Thyroid gland (tissue), 4 donors: ENCODE data around the gene TPSG1. TPM values are rescaled to one million over a fixed set of nuclear protein-coding genes. Genes with fewer than 3 reads are reported as not detected.
"Not testable (repeated sequence)": the region's sequence is repeated elsewhere in the genome, so short reads cannot be mapped to it uniquely, and the experiment has no call there.

ENCODE experiments used
- DNase-seq, 2 donors: peaks; one replicate each; pipeline ENCODE4 v3.0.0-alpha.2; 2019
- H3K27ac ChIP-seq, 3 donors: fragments of 200-600 bp; sonication (generic); 1 replicate in 2 of 3; 2 replicates in 1 of 3; pipeline ENCODE4 v1.5.1; 2016 to 2019; ENCODE audit warnings: mild to moderate bottlenecking in 1 of 3, moderate library complexity in 1 of 3
- H3K27me3 ChIP-seq: fragments of 200-600 bp; sonication (generic); one replicate; pipeline ENCODE4 v1.5.1; 2019
- H3K36me3 ChIP-seq, 2 donors: fragments of 200-600 bp; sonication (generic); one replicate each; pipeline ENCODE4 v1.5.1; 2016 to 2019
- H3K4me1 ChIP-seq, 2 donors: fragments of 200-600 bp; sonication (generic); one replicate each; pipeline ENCODE4 v1.5.1; 2017 to 2019
- H3K4me3 ChIP-seq, 3 donors: fragments of 200-600 bp; sonication (generic); replicated peaks in 1 of 3; 1 replicate in 2 of 3; 2 replicates in 1 of 3; pipeline ENCODE4 v1.5.1; 2016; ENCODE audit warnings: mild to moderate bottlenecking in 1 of 3
- H3K9me3 ChIP-seq: fragments of 200-600 bp; sonication (generic); one replicate; pipeline ENCODE4 v1.5.1; 2017
- CTCF ChIP-seq, 6 experiments: fragments of 200-600 bp in 3 of 6; fragments of 450-650 bp in 3 of 6; sonication (generic) in 3 of 6; IDR thresholded peaks; one replicate each; pipeline ENCODE4 v1.5.1; 2016 to 2019; ENCODE audit warnings: antibody characterized with exemption in 6 of 6, mild to moderate bottlenecking in 2 of 6, inconsistent platforms in 1 of 6, moderate library complexity in 1 of 6
- POLR2A ChIP-seq, 2 donors: fragments of 450-650 bp; IDR thresholded peaks; one replicate each; pipeline ENCODE4 v1.6.1; 2017; ENCODE audit warnings: antibody characterized with exemption in 2 of 2, mild to moderate bottlenecking in 2 of 2, moderate library complexity in 1 of 2
- WGBS, 2 donors: methylation state at CpG; one replicate each; pipeline ENCODE4 v1.1.5; 2017; 5-methylcytosine and 5-hydroxymethylcytosine counted together
- intact Hi-C: fragments of 100-400 bp; cut with DNase I; formaldehyde crosslinking; loops from one replicate; pipeline ENCODE4 v1.15.1; 2023
- total RNA-seq, 4 donors: library from RNA; depleted of rRNA; stranded (reverse); fragments of >200 nt; gene quantifications; one replicate each; pipeline ENCODE4 v1.2.3, GENCODE V29; 2016

Gene TPSG1
- total RNA-seq, 4 donors from 2014 or later, result not detected

GRCh38 chr16:1188432-1189189, 36.5 kb downstream of the TPSG1 start:
- Histone ChIP-seq H3K9me3 (no peaks in the 10 kb centered on the region), H3K27me3 (no peaks in the 10 kb centered on the region), H3K4me1 (no peaks in the 10 kb centered on the region), H3K27ac (no peak overlapping the region), H3K4me3 (no peak overlapping the region), H3K36me3 (no peaks in the 10 kb centered on the region)
- 42 to 45% methylated on average over 17 of the region's 32 CpGs for WGBS, 2 donors
- no peak for TF ChIP-seq CTCF (IDR thresholded peaks at IDR 0.05)
- no peak for TF ChIP-seq POLR2A (IDR thresholded peaks at IDR 0.05)
- peak; percentile 43 to 56 for DNase-seq
- intact Hi-C loops, result no loop called here

- H3K9me3 ChIP-seq, DNase-seq, intact Hi-C loops, H3K4me3 ChIP-seq, H3K36me3 ChIP-seq, H3K27ac ChIP-seq, H3K27me3 ChIP-seq: not testable (repeated sequence)
- peaks cover 17 to 27% of the 10 kb centered on the region in 2 donors for H3K4me1 ChIP-seq
- WGBS, 2 donors, result 89 to 97% methylated on average over 22 to 60 of the region's 86 CpGs
Observed at GRCh38 chr16:1185460-1186207, 39.4 kb downstream of the TPSG1 start.

- no peaks in the 10 kb centered on the region for H3K36me3 ChIP-seq
- H3K27ac ChIP-seq, result no peak overlapping the region
- peaks cover 17 to 27% of the 10 kb centered on the region in 2 donors for H3K4me1 ChIP-seq
- H3K4me3 ChIP-seq, result no peak overlapping the region
- intact Hi-C loops, result no loop called here
- H3K9me3 ChIP-seq, result no peaks in the 10 kb centered on the region
- no peak for DNase-seq
- no peak for TF ChIP-seq CTCF (IDR thresholded peaks at IDR 0.05)
- no peak for TF ChIP-seq POLR2A (IDR thresholded peaks at IDR 0.05)
- H3K27me3 ChIP-seq, result no peaks in the 10 kb centered on the region
- WGBS, 2 donors, result 99% methylated on average over 13 to 18 of the region's 18 CpGs
Observed at GRCh38 chr16:1184980-1185379, 40.1 kb downstream of the TPSG1 start.

- intact Hi-C loops, result no loop called here
- Histone ChIP-seq H3K4me3 (no peak overlapping the region), H3K27me3 (no peaks in the 10 kb centered on the region), H3K9me3 (no peaks in the 10 kb centered on the region), H3K36me3 (no peaks in the 10 kb centered on the region), H3K27ac (no peak overlapping the region), H3K4me1 (peaks cover 17 to 27% of the 10 kb centered on the region in 2 donors)
- no peak for DNase-seq
- TF ChIP-seq POLR2A (IDR thresholded peaks at IDR 0.05), result no peak
- TF ChIP-seq CTCF (IDR thresholded peaks at IDR 0.05), result no peak
- WGBS, 2 donors, result 87 to 91% methylated on average over 8 to 18 of the region's 26 CpGs
Observed at GRCh38 chr16:1184156-1184868, 40.8 kb downstream of the TPSG1 start.

GRCh38 chr16:1182950-1183907, 41.8 kb downstream of the TPSG1 start:
- Histone ChIP-seq H3K27me3 (no peaks in the 10 kb centered on the region), H3K9me3 (no peaks in the 10 kb centered on the region), H3K36me3 (no peaks in the 10 kb centered on the region), H3K27ac (peak overlapping the region; percentile 73 to 91 (median 77)), H3K4me3 (no peak overlapping the region), H3K4me1 (peaks cover 17 to 27% of the 10 kb centered on the region in 2 donors)
- intact Hi-C loops, result no loop called here
- WGBS, 2 donors, result 61 to 67% methylated on average over 21 to 40 of the region's 45 CpGs
- DNase-seq, result no peak
- no peak for TF ChIP-seq POLR2A (IDR thresholded peaks at IDR 0.05)
- TF ChIP-seq CTCF (IDR thresholded peaks at IDR 0.05), result no peak
